ENCODE measurements around the gene ACIN1. TPM values are rescaled to one million over a fixed set of nuclear protein-coding genes. Genes with fewer than 3 reads are reported as not detected.

ACIN1 gene
- total and polyA plus RNA-seq, 12 donors: 35.7 to 119 (median 68.0) TPM

DNA sequence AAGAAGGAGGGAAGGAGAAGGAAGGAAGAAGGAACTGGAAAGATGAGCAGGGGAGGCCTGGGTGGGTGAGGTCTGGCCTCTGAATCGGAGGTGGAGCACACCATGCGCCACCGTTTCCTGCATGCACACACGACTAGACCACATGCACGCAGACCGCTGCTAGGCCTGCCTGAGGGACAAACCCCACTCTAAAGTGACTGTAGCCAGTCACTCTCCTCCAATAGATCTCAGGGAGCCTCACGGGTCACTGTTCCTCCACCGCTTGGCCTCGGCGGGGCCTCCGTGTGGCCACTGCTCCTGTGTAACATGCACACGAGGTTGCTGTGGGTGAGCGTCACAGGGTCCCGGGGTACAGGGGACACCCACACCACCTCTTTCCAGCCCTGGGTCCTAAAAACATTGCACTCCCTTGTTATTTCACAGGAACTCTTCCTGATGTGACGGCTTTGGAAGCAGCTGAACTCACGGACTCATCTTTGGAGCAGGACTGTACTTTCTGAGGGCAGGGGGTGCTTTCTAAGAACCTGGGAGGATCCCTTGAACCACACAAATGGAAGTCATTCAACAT lies 41.7 kb upstream of the ACIN1 start:
- WGBS, 2 donors: 79 to 84% methylated on average over 16 of the region's 16 CpGs
- peaks cover 0 to 7% (median 0%) of the 10 kb centered on the region in 9 donors for H3K4me1 ChIP-seq
- H3K27ac ChIP-seq: no peak overlapping the region
- no peaks in the 10 kb centered on the region for H3K27me3 ChIP-seq
- DNase-seq (no peak), ATAC-seq (peak in 2 of 8 donors; percentile 11 to 26)
- intact Hi-C loops (cut with DNase I): no loop called here
- H3K36me3 ChIP-seq: peaks cover 0 to 40% (median 0%) of the 10 kb centered on the region in 9 donors
- H3K4me3 ChIP-seq: no peak overlapping the region
- no peaks in the 10 kb centered on the region for H3K9me3 ChIP-seq
- TF ChIP-seq CTCF (IDR thresholded peaks at IDR 0.05): no peak

GRCh38 chr14:23132970-23133369 lies 38.0 kb upstream of the ACIN1 start:
- Histone ChIP-seq H3K4me3 (no peak overlapping the region), H3K4me1 (peaks cover 0 to 23% (median 3%) of the 10 kb centered on the region in 9 donors), H3K9me3 (no peaks in the 10 kb centered on the region), H3K27me3 (no peaks in the 10 kb centered on the region), H3K36me3 (peaks cover 0 to 38% (median 0%) of the 10 kb centered on the region in 9 donors), H3K27ac (no peak overlapping the region)
- DNase-seq (no peak), ATAC-seq (no peak)
- intact Hi-C loops (cut with DNase I): no loop called here
- WGBS, 2 donors: 72 to 76% methylated on average over 8 of the region's 8 CpGs
- no peak for TF ChIP-seq CTCF (IDR thresholded peaks at IDR 0.05)

DNA sequence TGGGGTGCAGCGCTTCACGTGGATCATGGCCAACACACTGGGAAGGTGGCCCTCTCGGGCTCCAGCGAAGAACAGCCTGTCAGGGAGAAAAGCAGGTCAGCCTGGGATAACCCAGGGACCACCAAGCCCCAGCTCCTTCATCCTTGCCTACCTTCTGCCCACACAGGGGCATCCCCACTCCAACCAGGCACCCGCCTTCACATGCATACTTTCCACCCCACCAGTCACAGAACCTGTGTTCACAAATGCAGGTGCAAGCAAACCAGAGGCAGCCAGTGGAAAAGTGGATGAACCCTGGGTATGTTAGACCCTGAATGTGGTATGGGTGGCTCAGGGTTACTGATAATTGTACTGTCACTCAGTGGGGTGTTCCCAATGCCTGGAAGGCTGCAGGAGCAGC lies 36.5 kb upstream of the ACIN1 start:
- WGBS, 2 donors: 76 to 84% methylated on average over 5 of the region's 5 CpGs
- no peak for DNase-seq
- H3K4me3 ChIP-seq: no peak overlapping the region
- ATAC-seq: peak in 1 of 8 donors; percentile 16
- H3K4me1 ChIP-seq: peaks cover 0 to 23% (median 0%) of the 10 kb centered on the region in 9 donors
- no peak overlapping the region for H3K27ac ChIP-seq
- H3K27me3 ChIP-seq: no peaks in the 10 kb centered on the region
- intact Hi-C loops (cut with DNase I): no loop called here
- no peaks in the 10 kb centered on the region for H3K9me3 ChIP-seq
- H3K36me3 ChIP-seq: peaks cover 0 to 33% (median 0%) of the 10 kb centered on the region in 9 donors
- TF ChIP-seq CTCF (IDR thresholded peaks at IDR 0.05): no peak

GRCh38 chr14:23130871-23131270 lies 35.9 kb upstream of the ACIN1 start:
- whole genome bisulfite sequencing, 2 donors: 42 to 57% methylated on average over 3 of the region's 3 CpGs
- H3K27ac ChIP-seq: no peak overlapping the region
- H3K4me1 ChIP-seq: peaks cover 0 to 23% (median 0%) of the 10 kb centered on the region in 9 donors
- no peak overlapping the region for H3K4me3 ChIP-seq
- no peaks in the 10 kb centered on the region for H3K9me3 ChIP-seq
- TF ChIP-seq CTCF (IDR thresholded peaks at IDR 0.05): no peak
- ATAC-seq (peak in 1 of 8 donors; percentile 49), DNase-seq (no peak)
- H3K27me3 ChIP-seq: no peaks in the 10 kb centered on the region
- intact Hi-C loops (cut with DNase I): no loop called here
- peaks cover 0 to 31% (median 0%) of the 10 kb centered on the region in 9 donors for H3K36me3 ChIP-seq

All from heart right ventricle (tissue), 16 donors.